ENCODE data around the gene ASAP3. TPM values are rescaled to one million over a fixed set of nuclear protein-coding genes. Genes with fewer than 3 reads are reported as not detected.

ASAP3 gene
- total RNA-seq, 1 experiment from 2014 or later: 17.9 TPM

DNA sequence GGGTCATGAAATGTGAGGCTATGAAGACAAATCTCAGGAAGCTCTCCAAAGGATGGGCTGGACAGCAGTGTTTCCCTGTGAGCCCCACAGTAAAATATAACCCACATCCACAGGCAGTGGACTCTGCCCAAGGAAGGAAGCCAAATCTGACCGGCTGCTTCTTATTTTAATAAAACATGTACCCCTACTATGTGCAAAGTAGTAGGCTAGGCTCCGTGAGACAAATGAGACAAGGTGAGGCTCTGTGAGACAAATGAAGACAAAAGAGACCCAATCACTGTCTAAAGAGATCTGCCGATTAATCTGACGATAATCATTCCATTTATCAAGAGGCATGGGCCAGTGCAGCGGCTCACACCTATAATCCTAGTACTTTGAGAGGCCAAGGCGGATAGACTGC lies 2.1 kb downstream of the ASAP3 start:
- no peaks in the 10 kb centered on the region for H3K9me3 ChIP-seq (ENCODE audit: control insufficient read depth, insufficient read depth, low read depth, low read length)
- no peak overlapping the region for H3K27ac ChIP-seq (ENCODE audit: low read length)
- H3K4me3 ChIP-seq (ENCODE audit: low read depth in 2 of 2, low read length in 2 of 2): no peak overlapping the region
- in situ Hi-C loops (cut with HindIII; ENCODE audit: low pct_unique_long_range_greater_than_20kb, low sequenced_read_pairs) (no loop called here), intact Hi-C loops (cut with micrococcal nuclease; ENCODE audit: unreplicated experiment) (no loop called here)
- POLR2A ChIA-PET: no interaction called here
- no peaks in the 10 kb centered on the region for H3K27me3 ChIP-seq (ENCODE audit: control insufficient read depth, insufficient read depth, low read length)
- H3K4me1 ChIP-seq (ENCODE audit: control insufficient read depth, insufficient read depth, low read length): peaks cover 20% of the 10 kb centered on the region
- BruUV-seq (replicated peaks): no TSS peak
- no peak for TF ChIP-seq POLR2AphosphoS5 (IDR thresholded peaks at IDR 0.05; ENCODE audit: low read depth, low read length)
- TF ChIP-seq, protein P1, sequence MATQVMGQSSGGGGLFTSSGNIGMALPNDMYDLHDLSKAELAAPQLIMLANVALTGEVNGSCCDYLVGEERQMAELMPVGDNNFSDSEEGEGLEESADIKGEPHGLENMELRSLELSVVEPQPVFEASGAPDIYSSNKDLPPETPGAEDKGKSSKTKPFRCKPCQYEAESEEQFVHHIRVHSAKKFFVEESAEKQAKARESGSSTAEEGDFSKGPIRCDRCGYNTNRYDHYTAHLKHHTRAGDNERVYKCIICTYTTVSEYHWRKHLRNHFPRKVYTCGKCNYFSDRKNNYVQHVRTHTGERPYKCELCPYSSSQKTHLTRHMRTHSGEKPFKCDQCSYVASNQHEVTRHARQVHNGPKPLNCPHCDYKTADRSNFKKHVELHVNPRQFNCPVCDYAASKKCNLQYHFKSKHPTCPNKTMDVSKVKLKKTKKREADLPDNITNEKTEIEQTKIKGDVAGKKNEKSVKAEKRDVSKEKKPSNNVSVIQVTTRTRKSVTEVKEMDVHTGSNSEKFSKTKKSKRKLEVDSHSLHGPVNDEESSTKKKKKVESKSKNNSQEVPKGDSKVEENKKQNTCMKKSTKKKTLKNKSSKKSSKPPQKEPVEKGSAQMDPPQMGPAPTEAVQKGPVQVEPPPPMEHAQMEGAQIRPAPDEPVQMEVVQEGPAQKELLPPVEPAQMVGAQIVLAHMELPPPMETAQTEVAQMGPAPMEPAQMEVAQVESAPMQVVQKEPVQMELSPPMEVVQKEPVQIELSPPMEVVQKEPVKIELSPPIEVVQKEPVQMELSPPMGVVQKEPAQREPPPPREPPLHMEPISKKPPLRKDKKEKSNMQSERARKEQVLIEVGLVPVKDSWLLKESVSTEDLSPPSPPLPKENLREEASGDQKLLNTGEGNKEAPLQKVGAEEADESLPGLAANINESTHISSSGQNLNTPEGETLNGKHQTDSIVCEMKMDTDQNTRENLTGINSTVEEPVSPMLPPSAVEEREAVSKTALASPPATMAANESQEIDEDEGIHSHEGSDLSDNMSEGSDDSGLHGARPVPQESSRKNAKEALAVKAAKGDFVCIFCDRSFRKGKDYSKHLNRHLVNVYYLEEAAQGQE (IDR thresholded peaks at IDR 0.05; ENCODE audit: insufficient read depth in 1 of 2, low read depth in 2 of 2, low read length in 1 of 2): no peak
- no peak for TF ChIP-seq TCF7L2 (IDR thresholded peaks at IDR 0.05; ENCODE audit: low read depth, low read length)
- no peak for TF ChIP-seq CTCF (IDR thresholded peaks at IDR 0.05)
- no peak for TF ChIP-seq SIN3A (IDR thresholded peaks at IDR 0.05; ENCODE audit: borderline replicate concordance, insufficient read depth, low read depth, low read length)
- CTCF ChIA-PET: no interaction called here
- ATAC-seq: no peak
- no peaks in the 10 kb centered on the region for H3K36me3 ChIP-seq (ENCODE audit: control insufficient read depth, insufficient read depth, low read length)
- no peak for DNase-seq (ENCODE audit: low read depth, low spot score)

DNA sequence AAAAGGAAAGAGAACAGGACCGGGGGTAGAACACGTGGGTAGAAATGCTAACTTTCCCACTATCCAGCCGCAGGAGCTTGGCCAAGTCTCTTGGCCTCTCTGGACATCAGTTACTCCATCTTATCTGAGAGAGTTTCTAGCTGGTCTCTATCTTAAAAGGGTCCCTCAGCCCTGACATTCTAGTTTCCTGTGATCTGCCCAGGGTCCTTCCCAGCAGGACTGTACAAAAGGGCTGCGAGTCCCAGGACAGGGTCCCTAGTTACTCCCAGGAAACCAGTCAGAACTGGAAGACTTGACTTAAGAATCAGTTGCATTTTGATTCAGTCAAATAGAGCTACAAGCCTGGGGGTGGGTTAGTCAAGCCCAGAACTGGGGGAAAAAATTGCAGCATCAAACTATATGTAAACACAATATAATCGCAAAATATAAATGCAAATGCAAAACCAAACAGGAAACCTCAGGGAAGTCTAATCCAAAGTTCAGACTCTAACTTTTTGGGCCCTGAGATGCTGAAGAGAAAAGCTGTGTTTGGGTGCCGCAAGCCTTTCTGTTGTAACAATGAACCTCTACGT lies 2.9 kb downstream of the ASAP3 start:
- DNase-seq (ENCODE audit: low read depth, low spot score) (no peak), ATAC-seq (no peak)
- CTCF ChIA-PET: no interaction called here
- BruUV-seq (replicated peaks): no TSS peak
- intact Hi-C loops (cut with micrococcal nuclease; ENCODE audit: unreplicated experiment) (no loop called here), in situ Hi-C loops (cut with HindIII; ENCODE audit: low pct_unique_long_range_greater_than_20kb, low sequenced_read_pairs) (no loop called here)
- Histone ChIP-seq H3K36me3 (ENCODE audit: control insufficient read depth, insufficient read depth, low read length) (no peaks in the 10 kb centered on the region), H3K4me1 (ENCODE audit: control insufficient read depth, insufficient read depth, low read length) (peaks cover 20% of the 10 kb centered on the region), H3K27me3 (ENCODE audit: control insufficient read depth, insufficient read depth, low read length) (no peaks in the 10 kb centered on the region), H3K9me3 (ENCODE audit: control insufficient read depth, insufficient read depth, low read depth, low read length) (no peaks in the 10 kb centered on the region), H3K4me3 (ENCODE audit: low read depth in 2 of 2, low read length in 2 of 2) (no peak overlapping the region), H3K27ac (ENCODE audit: low read length) (no peak overlapping the region)
- POLR2A ChIA-PET: no interaction called here
- TF ChIP-seq POLR2AphosphoS5 (IDR thresholded peaks at IDR 0.05; ENCODE audit: low read depth, low read length) (no peak), TCF7L2 (IDR thresholded peaks at IDR 0.05; ENCODE audit: low read depth, low read length) (no peak), SIN3A (IDR thresholded peaks at IDR 0.05; ENCODE audit: borderline replicate concordance, insufficient read depth, low read depth, low read length) (no peak), CTCF (IDR thresholded peaks at IDR 0.05) (no peak)
- TF ChIP-seq, protein P1 (IDR thresholded peaks at IDR 0.05; ENCODE audit: insufficient read depth in 1 of 2, low read depth in 2 of 2, low read length in 1 of 2): no peak

All from Panc1 (cell line).